Measurements from ENCODE around the gene SPTY2D1.
"Not testable (repeated sequence)": the region's sequence is repeated elsewhere in the genome, so short reads cannot be mapped to it uniquely, and the experiment has no call there.

- not testable (repeated sequence) for TF ChIP-seq ZFX (IDR thresholded peaks at IDR 0.05; ENCODE audit: borderline replicate concordance); CTCF (IDR thresholded peaks at IDR 0.05)
These were observed 8.9 kb upstream of the SPTY2D1 start for GRCh38 chr11:18643034-18643433.

Data from 22Rv1 (cell line).